ENCODE results near the gene SLC24A3. TPM values are rescaled to one million over a fixed set of nuclear protein-coding genes. Genes with fewer than 3 reads are reported as not detected.

The SLC24A3 gene
- total RNA-seq, 2 donors from 2014 or later, result 0.07 TPM; not detected in 1

- ATAC-seq (replicated peaks in 1 of 2) (no peak), DNase-seq (no peak)
- Mint-ChIP-seq H3K4me3 (no peak overlapping the region), H3K27ac (no peak overlapping the region), H3K4me1 (ENCODE audit: low read depth) (no peaks in the 10 kb centered on the region), H3K27me3 (ENCODE audit: low read depth) (no peaks in the 10 kb centered on the region), H3K9me3 (no peaks in the 10 kb centered on the region), H3K36me3 (ENCODE audit: insufficient read depth in 2 of 2) (no peaks in the 10 kb centered on the region)
Measured at GRCh38 chr20:19288061-19288460, 75.6 kb downstream of the SLC24A3 start.

DNA sequence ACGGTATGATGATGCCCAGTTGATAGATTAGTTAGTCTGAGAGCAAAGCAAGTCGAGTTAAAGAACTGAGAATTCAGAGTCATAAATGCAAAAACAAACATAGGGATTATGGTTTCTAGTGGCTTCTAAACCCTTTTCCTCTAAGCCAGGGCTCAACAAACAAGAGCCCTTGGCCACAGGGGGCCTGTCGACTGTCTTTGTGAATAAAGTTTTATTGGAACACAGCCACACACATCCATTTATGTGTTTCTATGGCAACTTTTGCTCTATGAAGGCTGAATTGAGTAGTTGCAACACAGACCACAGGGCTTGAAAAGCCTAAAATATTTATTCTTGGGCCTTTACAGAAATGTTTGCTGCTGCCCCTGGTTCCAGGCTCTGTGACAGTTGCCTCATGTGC, 76.2 kb downstream of the SLC24A3 start:
- ATAC-seq (replicated peaks in 1 of 2) (no peak), DNase-seq (no peak)
- H3K9me3 Mint-ChIP-seq, result no peaks in the 10 kb centered on the region
- H3K27me3 Mint-ChIP-seq (ENCODE audit: low read depth), result no peaks in the 10 kb centered on the region
- no peak overlapping the region for H3K27ac Mint-ChIP-seq
- no peak overlapping the region for H3K4me3 Mint-ChIP-seq
- H3K36me3 Mint-ChIP-seq (ENCODE audit: insufficient read depth in 2 of 2), result no peaks in the 10 kb centered on the region
- no peaks in the 10 kb centered on the region for H3K4me1 Mint-ChIP-seq (ENCODE audit: low read depth)

DNA sequence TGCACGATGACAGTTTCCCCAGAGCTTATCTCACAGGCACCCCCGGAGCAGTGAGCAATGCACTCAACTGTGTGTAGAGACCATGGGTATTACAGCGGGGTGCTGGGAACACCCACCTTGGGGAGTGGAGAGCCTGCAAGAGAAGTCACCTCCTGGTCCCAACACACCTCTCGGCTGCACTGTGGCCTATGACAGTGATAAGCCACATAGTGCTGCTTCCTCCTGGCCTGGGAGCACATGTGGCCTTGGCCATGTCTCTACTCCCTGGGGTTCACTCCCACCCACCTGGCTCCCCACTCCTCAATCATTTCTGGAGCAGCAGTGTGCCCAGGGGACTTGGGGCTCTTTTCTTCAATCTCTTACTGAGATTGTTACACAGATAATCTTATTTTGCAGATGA, 77.0 kb downstream of the SLC24A3 start:
- Mint-ChIP-seq H3K27ac (no peak overlapping the region), H3K4me1 (ENCODE audit: low read depth) (no peaks in the 10 kb centered on the region), H3K36me3 (ENCODE audit: insufficient read depth in 2 of 2) (no peaks in the 10 kb centered on the region), H3K4me3 (no peak overlapping the region), H3K27me3 (ENCODE audit: low read depth) (no peaks in the 10 kb centered on the region), H3K9me3 (peaks cover 0 to 4% of the 10 kb centered on the region in 2 donors)
- no peak for DNase-seq
- no peak for ATAC-seq (replicated peaks in 1 of 2)

- Mint-ChIP-seq H3K4me3 (no peak overlapping the region), H3K27me3 (ENCODE audit: low read depth) (no peaks in the 10 kb centered on the region), H3K27ac (no peak overlapping the region), H3K36me3 (ENCODE audit: insufficient read depth in 2 of 2) (no peaks in the 10 kb centered on the region), H3K4me1 (ENCODE audit: low read depth) (no peaks in the 10 kb centered on the region), H3K9me3 (peaks cover 0 to 5% of the 10 kb centered on the region in 2 donors)
- ATAC-seq (replicated peaks in 1 of 2) (no peak), DNase-seq (no peak)
Measured at GRCh38 chr20:19291024-19291817, 78.8 kb downstream of the SLC24A3 start.

DNA sequence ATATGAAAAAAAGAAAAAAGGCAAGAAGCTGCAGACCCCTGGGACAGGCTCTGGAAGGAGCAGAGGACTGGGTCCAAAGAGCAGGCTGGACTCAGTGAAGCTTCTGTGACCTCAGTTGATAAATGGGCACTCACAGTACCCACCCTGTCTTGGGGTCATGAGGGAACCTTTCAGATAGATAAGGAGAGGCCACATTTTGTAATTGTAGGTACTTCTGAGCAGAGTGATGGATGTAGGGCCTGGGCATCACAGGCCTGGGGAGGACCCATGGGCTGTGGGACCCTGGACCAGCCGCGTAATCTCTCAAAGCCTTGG, 79.3 kb downstream of the SLC24A3 start:
- H3K4me3 Mint-ChIP-seq, result no peak overlapping the region
- H3K27ac Mint-ChIP-seq, result no peak overlapping the region
- no peaks in the 10 kb centered on the region for H3K36me3 Mint-ChIP-seq (ENCODE audit: insufficient read depth in 2 of 2)
- H3K9me3 Mint-ChIP-seq, result peaks cover 0 to 5% of the 10 kb centered on the region in 2 donors
- no peaks in the 10 kb centered on the region for H3K27me3 Mint-ChIP-seq (ENCODE audit: low read depth)
- ATAC-seq (replicated peaks in 1 of 2) (no peak), DNase-seq (no peak)
- no peaks in the 10 kb centered on the region for H3K4me1 Mint-ChIP-seq (ENCODE audit: low read depth)

DNA sequence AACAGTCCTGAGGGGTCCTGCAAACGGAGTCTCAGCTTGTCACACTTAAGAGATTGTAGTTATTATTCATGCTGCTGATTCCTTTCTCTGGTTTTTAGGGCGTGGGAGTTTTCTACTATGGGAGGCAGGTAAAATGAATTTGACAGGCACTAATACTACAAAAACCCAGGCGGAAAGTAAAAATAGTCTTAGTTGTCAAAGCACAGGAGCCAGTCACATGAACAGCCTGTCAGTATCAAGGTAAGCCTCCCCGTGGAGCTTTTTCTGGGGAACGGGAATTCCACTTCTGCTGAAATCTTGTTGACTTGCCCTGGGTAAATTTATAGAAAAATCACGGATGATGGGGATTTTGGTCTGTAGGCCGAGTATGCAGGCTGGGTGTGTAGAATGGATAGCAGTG, 79.8 kb downstream of the SLC24A3 start:
- no peaks in the 10 kb centered on the region for H3K4me1 Mint-ChIP-seq (ENCODE audit: low read depth)
- no peaks in the 10 kb centered on the region for H3K36me3 Mint-ChIP-seq (ENCODE audit: insufficient read depth in 2 of 2)
- no peak for ATAC-seq (replicated peaks in 1 of 2)
- H3K27me3 Mint-ChIP-seq (ENCODE audit: low read depth), result no peaks in the 10 kb centered on the region
- H3K27ac Mint-ChIP-seq, result no peak overlapping the region
- DNase-seq, result no peak
- H3K4me3 Mint-ChIP-seq, result no peak overlapping the region
- peaks cover 0 to 5% of the 10 kb centered on the region in 2 donors for H3K9me3 Mint-ChIP-seq

DNA sequence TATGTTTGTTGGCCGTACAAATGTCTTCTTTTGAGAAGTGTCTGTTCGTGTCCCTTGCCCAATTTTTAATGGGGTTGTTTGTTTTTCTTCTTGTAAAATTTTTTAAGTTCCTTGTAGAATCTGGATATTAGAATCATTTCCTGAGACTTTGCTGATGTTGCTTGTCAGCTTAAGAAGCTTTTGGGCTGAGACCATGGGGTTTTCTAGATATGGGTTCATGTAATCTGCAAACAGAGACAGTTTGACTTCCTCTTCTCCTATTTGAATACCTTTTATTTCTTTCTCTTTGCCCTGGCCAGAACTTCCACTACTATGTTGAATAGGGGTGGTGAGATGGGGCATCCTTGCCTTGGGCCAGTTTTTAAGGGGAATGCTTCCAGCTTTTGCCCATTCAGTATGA, 82.6 kb downstream of the SLC24A3 start:
- ATAC-seq (replicated peaks in 1 of 2), result no peak
- Mint-ChIP-seq H3K9me3 (peaks cover 0 to 9% of the 10 kb centered on the region in 2 donors), H3K4me1 (ENCODE audit: low read depth) (no peaks in the 10 kb centered on the region), H3K36me3 (ENCODE audit: insufficient read depth in 2 of 2) (no peaks in the 10 kb centered on the region), H3K27ac (no peak overlapping the region), H3K27me3 (ENCODE audit: low read depth) (no peaks in the 10 kb centered on the region), H3K4me3 (no peak overlapping the region)
- no peak for DNase-seq

GRCh38 chr20:19298652-19299051, 86.2 kb downstream of the SLC24A3 start:
- Mint-ChIP-seq H3K4me3 (no peak overlapping the region), H3K27me3 (ENCODE audit: low read depth) (no peaks in the 10 kb centered on the region), H3K36me3 (ENCODE audit: insufficient read depth in 2 of 2) (no peaks in the 10 kb centered on the region), H3K4me1 (ENCODE audit: low read depth) (no peaks in the 10 kb centered on the region), H3K27ac (no peak overlapping the region), H3K9me3 (peaks cover 4 to 9% of the 10 kb centered on the region in 2 donors)
- DNase-seq (no peak), ATAC-seq (replicated peaks in 1 of 2) (no peak)

DNA sequence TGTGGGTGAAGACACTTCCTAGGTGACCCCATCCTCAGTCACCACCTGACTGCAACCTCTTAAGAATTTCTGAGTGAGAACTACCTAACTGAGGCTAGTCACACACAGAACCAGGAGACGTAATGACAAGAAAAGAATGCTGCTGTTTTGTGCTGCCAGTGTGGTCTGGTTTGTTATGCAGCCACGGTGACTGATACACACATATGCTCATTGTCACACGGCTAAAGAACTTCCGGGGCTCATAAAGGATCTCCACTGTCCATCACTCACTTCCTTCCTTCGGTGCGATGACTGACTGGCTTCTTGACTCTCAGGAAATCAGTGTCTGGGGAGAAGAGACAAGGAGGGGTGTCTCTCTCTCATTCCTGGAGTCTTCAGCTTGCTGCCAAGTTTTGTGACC, 88.0 kb downstream of the SLC24A3 start:
- no peaks in the 10 kb centered on the region for H3K27me3 Mint-ChIP-seq (ENCODE audit: low read depth)
- no peaks in the 10 kb centered on the region for H3K4me1 Mint-ChIP-seq (ENCODE audit: low read depth)
- no peak overlapping the region for H3K4me3 Mint-ChIP-seq
- DNase-seq (no peak), ATAC-seq (replicated peaks in 1 of 2) (no peak)
- H3K27ac Mint-ChIP-seq, result no peak overlapping the region
- peaks cover 4% of the 10 kb centered on the region in 2 donors for H3K9me3 Mint-ChIP-seq
- no peaks in the 10 kb centered on the region for H3K36me3 Mint-ChIP-seq (ENCODE audit: insufficient read depth in 2 of 2)

GRCh38 chr20:19301142-19301541, 88.7 kb downstream of the SLC24A3 start:
- no peaks in the 10 kb centered on the region for H3K36me3 Mint-ChIP-seq (ENCODE audit: insufficient read depth in 2 of 2)
- no peaks in the 10 kb centered on the region for H3K4me1 Mint-ChIP-seq (ENCODE audit: low read depth)
- no peak overlapping the region for H3K27ac Mint-ChIP-seq
- H3K27me3 Mint-ChIP-seq (ENCODE audit: low read depth), result no peaks in the 10 kb centered on the region
- H3K4me3 Mint-ChIP-seq, result no peak overlapping the region
- peaks cover 4% of the 10 kb centered on the region in 2 donors for H3K9me3 Mint-ChIP-seq
- ATAC-seq (replicated peaks in 1 of 2) (no peak), DNase-seq (no peak)

DNA sequence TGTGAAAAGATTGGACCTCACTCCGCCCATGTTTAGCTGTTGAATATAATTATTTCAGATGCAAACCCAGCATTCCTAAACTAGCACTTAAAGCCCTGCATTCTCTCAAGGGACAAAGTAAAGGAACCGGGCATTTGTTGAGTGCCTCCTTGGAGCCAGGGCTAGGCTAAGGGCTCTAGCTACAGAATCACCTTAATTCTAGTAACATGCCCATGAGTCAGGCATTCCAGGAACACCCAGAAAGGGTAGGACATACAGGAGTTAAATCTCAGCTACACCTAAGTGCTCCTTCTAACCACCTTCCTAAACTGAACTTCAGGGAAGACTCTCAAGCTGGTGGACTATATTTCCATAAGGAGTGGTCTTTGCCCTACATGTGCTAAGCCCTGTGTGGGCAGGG, 89.4 kb downstream of the SLC24A3 start:
- H3K4me1 Mint-ChIP-seq (ENCODE audit: low read depth), result no peaks in the 10 kb centered on the region
- DNase-seq (no peak), ATAC-seq (replicated peaks in 1 of 2) (no peak)
- H3K4me3 Mint-ChIP-seq, result no peak overlapping the region
- no peak overlapping the region for H3K27ac Mint-ChIP-seq
- H3K36me3 Mint-ChIP-seq (ENCODE audit: insufficient read depth in 2 of 2), result no peaks in the 10 kb centered on the region
- peaks cover 4% of the 10 kb centered on the region in 2 donors for H3K9me3 Mint-ChIP-seq
- no peaks in the 10 kb centered on the region for H3K27me3 Mint-ChIP-seq (ENCODE audit: low read depth)

DNA sequence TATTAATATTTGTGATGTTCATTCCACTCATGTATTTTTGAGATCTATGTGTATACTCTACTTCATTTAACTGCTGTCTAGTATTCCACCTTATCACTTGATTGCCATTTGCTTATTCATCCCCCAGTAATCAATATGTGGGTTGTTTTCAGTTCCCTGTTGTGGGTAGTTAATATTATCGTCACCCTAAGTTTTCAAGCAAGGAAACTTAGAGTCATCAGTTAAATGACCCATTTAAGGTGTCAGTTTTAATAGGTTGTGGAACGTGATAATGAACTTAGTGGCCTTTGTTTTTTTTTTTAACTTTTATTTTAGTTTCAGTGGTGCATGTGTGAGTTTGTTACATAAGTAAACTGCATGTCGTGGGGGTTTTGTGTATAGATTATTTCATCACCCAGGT, 90.3 kb downstream of the SLC24A3 start:
- Mint-ChIP-seq H3K36me3 (ENCODE audit: insufficient read depth in 2 of 2) (no peaks in the 10 kb centered on the region), H3K4me3 (no peak overlapping the region), H3K27ac (no peak overlapping the region), H3K4me1 (ENCODE audit: low read depth) (no peaks in the 10 kb centered on the region), H3K9me3 (peaks cover 3 to 4% of the 10 kb centered on the region in 2 donors), H3K27me3 (ENCODE audit: low read depth) (no peaks in the 10 kb centered on the region)
- no peak for DNase-seq
- no peak for ATAC-seq (replicated peaks in 1 of 2)

DNA sequence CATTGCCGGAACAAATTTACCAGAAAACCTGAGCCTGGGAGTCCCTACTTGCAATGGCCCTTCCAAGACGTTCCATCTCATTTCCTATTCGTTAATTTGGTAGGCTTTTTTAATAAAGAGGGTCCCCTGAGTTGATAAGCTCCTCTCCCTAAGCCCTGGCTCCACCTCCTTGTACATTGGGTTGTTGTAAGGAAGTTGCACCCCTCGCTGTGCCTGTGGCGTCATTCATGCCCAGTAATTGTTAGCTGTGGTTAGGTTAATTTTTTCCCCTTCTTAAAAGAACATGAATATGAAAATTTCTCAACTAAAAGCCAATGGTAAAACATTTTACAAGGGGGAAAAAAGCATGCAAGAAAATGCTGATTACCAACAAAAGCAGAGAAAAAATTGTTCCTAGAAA, 91.9 kb downstream of the SLC24A3 start:
- Mint-ChIP-seq H3K36me3 (ENCODE audit: insufficient read depth in 2 of 2) (no peaks in the 10 kb centered on the region), H3K27me3 (ENCODE audit: low read depth) (no peaks in the 10 kb centered on the region), H3K4me3 (no peak overlapping the region), H3K27ac (no peak overlapping the region), H3K9me3 (peaks cover 0 to 4% of the 10 kb centered on the region in 2 donors), H3K4me1 (ENCODE audit: low read depth) (no peaks in the 10 kb centered on the region)
- DNase-seq (no peak), ATAC-seq (replicated peaks in 1 of 2) (no peak)

- Mint-ChIP-seq H3K27ac (no peak overlapping the region), H3K9me3 (peaks cover 0 to 4% of the 10 kb centered on the region in 2 donors), H3K27me3 (ENCODE audit: low read depth) (no peaks in the 10 kb centered on the region), H3K4me3 (no peak overlapping the region), H3K36me3 (ENCODE audit: insufficient read depth in 2 of 2) (no peaks in the 10 kb centered on the region), H3K4me1 (ENCODE audit: low read depth) (no peaks in the 10 kb centered on the region)
- no peak for DNase-seq
- ATAC-seq (replicated peaks in 1 of 2), result no peak
Measured at GRCh38 chr20:19304886-19305415, 92.5 kb downstream of the SLC24A3 start.
